ENCODE measurements around the gene C1orf226.

DNA sequence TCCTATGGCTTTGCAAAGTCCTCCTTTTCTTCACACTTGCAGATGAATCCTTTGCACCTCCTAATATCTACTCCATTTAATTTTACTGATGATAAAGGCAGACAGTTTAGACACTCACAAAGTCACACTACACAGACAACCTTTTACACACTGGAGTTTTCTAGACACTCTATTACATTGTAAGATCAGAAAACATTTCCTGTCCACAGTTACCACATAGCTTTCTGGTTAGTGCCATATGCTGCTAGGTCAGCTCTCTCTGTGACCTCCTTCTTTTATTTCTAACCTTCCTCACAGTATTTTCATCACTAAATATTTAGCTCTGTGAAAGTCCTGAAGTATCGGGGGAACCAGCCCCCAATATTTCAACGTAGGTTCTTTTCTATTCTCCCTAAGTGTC is 25.3 kb downstream of the C1orf226 start:
- TF ChIP-seq CTCF (IDR thresholded peaks at IDR 0.05), result no peak
- TF ChIP-seq POLR2A (IDR thresholded peaks at IDR 0.05), result no peak
